IPS-18a (cell line): Measurements from ENCODE around the gene BLOC1S4.

Experiments used
- H3K27ac ChIP-seq: one replicate; pipeline ENCODE4 v1.5.1; 2013; ENCODE audit warnings: low read length
- H3K27me3 ChIP-seq: one replicate; pipeline ENCODE4 v1.6.1; 2013; ENCODE audit warnings: mild to moderate bottlenecking, low read length; ENCODE audit not compliant: control insufficient read depth, insufficient read depth
- H3K36me3 ChIP-seq: one replicate; pipeline ENCODE4 v1.6.1; 2013; ENCODE audit warnings: low read depth, low read length; ENCODE audit not compliant: control insufficient read depth
- H3K4me1 ChIP-seq: one replicate; pipeline ENCODE4 v1.6.1; 2013; ENCODE audit warnings: low read depth, low read length; ENCODE audit not compliant: control insufficient read depth
- H3K4me3 ChIP-seq: one replicate; pipeline ENCODE4 v1.5.1; 2013; ENCODE audit warnings: low read length
- H3K9ac ChIP-seq: one replicate; pipeline ENCODE4 v1.6.1; 2013; ENCODE audit warnings: mild to moderate bottlenecking, low read length, moderate library complexity
- H3K9me3 ChIP-seq: one replicate; pipeline ENCODE4 v1.6.1; 2013; ENCODE audit warnings: low read depth, low read length; ENCODE audit not compliant: control insufficient read depth

BLOC1S4 gene

GRCh38 chr4:6760865-6761264 is 44.9 kb downstream of the BLOC1S4 start:
- Histone ChIP-seq H3K4me1 (no peaks in the 10 kb centered on the region), H3K9me3 (no peaks in the 10 kb centered on the region), H3K36me3 (no peaks in the 10 kb centered on the region), H3K9ac (no peak overlapping the region), H3K4me3 (no peak overlapping the region), H3K27ac (no peak overlapping the region), H3K27me3 (no peaks in the 10 kb centered on the region)

GRCh38 chr4:6761649-6762615 is 46.0 kb downstream of the BLOC1S4 start:
- no peaks in the 10 kb centered on the region for H3K9me3 ChIP-seq
- no peaks in the 10 kb centered on the region for H3K4me1 ChIP-seq
- no peaks in the 10 kb centered on the region for H3K36me3 ChIP-seq
- no peaks in the 10 kb centered on the region for H3K27me3 ChIP-seq
- H3K27ac ChIP-seq: no peak overlapping the region
- no peak overlapping the region for H3K4me3 ChIP-seq
- no peak overlapping the region for H3K9ac ChIP-seq

- Histone ChIP-seq H3K4me1 (no peaks in the 10 kb centered on the region), H3K9me3 (no peaks in the 10 kb centered on the region), H3K9ac (no peak overlapping the region), H3K36me3 (no peaks in the 10 kb centered on the region), H3K27me3 (no peaks in the 10 kb centered on the region), H3K27ac (no peak overlapping the region), H3K4me3 (no peak overlapping the region)
Observed at GRCh38 chr4:6763330-6763851, 47.4 kb downstream of the BLOC1S4 start.

- H3K9ac ChIP-seq: no peak overlapping the region
- H3K4me3 ChIP-seq: no peak overlapping the region
- no peaks in the 10 kb centered on the region for H3K4me1 ChIP-seq
- no peaks in the 10 kb centered on the region for H3K27me3 ChIP-seq
- H3K36me3 ChIP-seq: no peaks in the 10 kb centered on the region
- H3K9me3 ChIP-seq: no peaks in the 10 kb centered on the region
- no peak overlapping the region for H3K27ac ChIP-seq
Observed at GRCh38 chr4:6764976-6765620, 49.1 kb downstream of the BLOC1S4 start.

- Histone ChIP-seq H3K36me3 (no peaks in the 10 kb centered on the region), H3K9me3 (no peaks in the 10 kb centered on the region), H3K27ac (no peak overlapping the region), H3K9ac (no peak overlapping the region), H3K4me3 (no peak overlapping the region), H3K4me1 (no peaks in the 10 kb centered on the region), H3K27me3 (no peaks in the 10 kb centered on the region)
Observed at GRCh38 chr4:6765703-6766102, 49.7 kb downstream of the BLOC1S4 start.
